CD14-positive monocyte (primary cell): Measurements from ENCODE around the gene KLHDC8A. TPM values are rescaled to one million over a fixed set of nuclear protein-coding genes. Genes with fewer than 3 reads are reported as not detected.

ENCODE experiments used
- DNase-seq, 3 donors: peaks; one replicate each; pipeline ENCODE4 v3.0.0-alpha.2; 2011 to 2022
- H2AFZ ChIP-seq: 2 replicates; pipeline ENCODE4 v1.6.0; 2012; ENCODE audit warnings: mild to moderate bottlenecking, low read depth, low read length, inconsistent platforms; ENCODE audit not compliant: insufficient read depth, poor library complexity, severe bottlenecking
- H3K27ac ChIP-seq, 2 donors: 1 replicate in 1 of 2; 2 replicates in 1 of 2; pipeline ENCODE4 v1.5.1; 2012 to 2013; ENCODE audit warnings: low read length in 2 of 2, control low read depth in 1 of 2, inconsistent platforms in 1 of 2, low read depth in 1 of 2, mild to moderate bottlenecking in 1 of 2
- H3K27me3 ChIP-seq, 2 donors: one replicate each; pipeline versions ENCODE4 v1.6.0 to v1.6.1; 2011 to 2013; ENCODE audit warnings: low read length in 2 of 2; ENCODE audit not compliant: control insufficient read depth in 2 of 2, insufficient read depth in 2 of 2
- H3K36me3 ChIP-seq, 2 donors: replicated peaks in 1 of 2; 1 replicate in 1 of 2; 2 replicates in 1 of 2; pipeline versions ENCODE4 v1.5.1 to v1.6.1; 2012 to 2013; ENCODE audit warnings: low read length in 2 of 2, control low read depth in 1 of 2, inconsistent platforms in 1 of 2, mild to moderate bottlenecking in 1 of 2; ENCODE audit not compliant: insufficient read depth in 2 of 2, control insufficient read depth in 1 of 2
- H3K4me1 ChIP-seq, 2 donors: 1 replicate in 1 of 2; 2 replicates in 1 of 2; pipeline versions ENCODE4 v1.5.1 to v1.6.1; 2012 to 2013; ENCODE audit warnings: low read length in 2 of 2, control low read depth in 1 of 2, inconsistent platforms in 1 of 2, mild to moderate bottlenecking in 1 of 2, moderate library complexity in 1 of 2; ENCODE audit not compliant: insufficient read depth in 2 of 2, control insufficient read depth in 1 of 2
- H3K4me2 ChIP-seq: replicated peaks from 2 replicates; pipeline ENCODE3; 2012; ENCODE audit warnings: low read length, moderate library complexity, mild to moderate bottlenecking; ENCODE audit not compliant: poor library complexity, severe bottlenecking; ENCODE audit errors: extremely low read depth
- H3K4me3 ChIP-seq, 3 experiments: fragments of 200-600 bp in 1 of 3; sonication (generic) in 1 of 3; replicated peaks in 1 of 3; 1 replicate in 2 of 3; 2 replicates in 1 of 3; pipeline ENCODE4 v1.5.1; 2011 to 2013; ENCODE audit warnings: low read length in 3 of 3, mild to moderate bottlenecking in 3 of 3, control low read depth in 2 of 3, low read depth in 2 of 3, inconsistent platforms in 1 of 3, moderate library complexity in 1 of 3
- H3K79me2 ChIP-seq: 2 replicates; pipeline ENCODE4 v1.6.0; 2012; ENCODE audit warnings: mild to moderate bottlenecking, control low read depth, inconsistent platforms, low read length, moderate library complexity; ENCODE audit not compliant: insufficient read depth
- H3K9ac ChIP-seq: 2 replicates; pipeline ENCODE4 v1.6.0; 2017; ENCODE audit warnings: low read length, mild to moderate bottlenecking; ENCODE audit not compliant: insufficient read depth, poor library complexity, severe bottlenecking
- H3K9me3 ChIP-seq, 2 donors: replicated peaks in 1 of 2; 1 replicate in 1 of 2; 2 replicates in 1 of 2; pipeline versions ENCODE4 v1.5.1 to v1.6.1; 2012 to 2013; ENCODE audit warnings: low read length in 2 of 2, control low read depth in 1 of 2; ENCODE audit not compliant: control insufficient read depth in 1 of 2, insufficient read depth in 1 of 2
- H4K20me1 ChIP-seq: 2 replicates; pipeline ENCODE4 v1.6.0; 2012; ENCODE audit warnings: mild to moderate bottlenecking, low read length, control low read depth, moderate library complexity; ENCODE audit not compliant: insufficient read depth
- H3K27ac Mint-ChIP-seq, 7 donors: one replicate each; pipeline ENCODE4 v1.8.0; 2020; ENCODE audit warnings: mild to moderate bottlenecking in 7 of 7, mixed read lengths in 7 of 7, moderate library complexity in 6 of 7, inconsistent platforms in 2 of 7
- H3K27me3 Mint-ChIP-seq, 3 donors: one replicate each; pipeline ENCODE4 v1.8.0; 2021 to 2022; ENCODE audit warnings: low read depth in 3 of 3, mild to moderate bottlenecking in 3 of 3, mixed read lengths in 3 of 3, moderate library complexity in 3 of 3, inconsistent platforms in 1 of 3
- H3K36me3 Mint-ChIP-seq, 2 donors: one replicate each; pipeline ENCODE4 v1.8.0; 2020; ENCODE audit warnings: mixed read lengths in 2 of 2, inconsistent platforms in 1 of 2, mild to moderate bottlenecking in 1 of 2
- H3K4me1 Mint-ChIP-seq: one replicate; pipeline ENCODE4 v1.8.0; 2020; ENCODE audit warnings: mild to moderate bottlenecking, mixed read lengths
- H3K4me3 Mint-ChIP-seq, 2 donors: one replicate each; pipeline ENCODE4 v1.8.0; 2020; ENCODE audit warnings: mild to moderate bottlenecking in 2 of 2, mixed read lengths in 2 of 2, moderate library complexity in 1 of 2
- H3K9me3 Mint-ChIP-seq, 7 donors: one replicate each; pipeline ENCODE4 v1.8.0; 2020 to 2022; ENCODE audit warnings: mixed read lengths in 7 of 7, mild to moderate bottlenecking in 6 of 7, moderate library complexity in 6 of 7, inconsistent platforms in 2 of 7
- CTCF ChIP-seq: fragments of 200-600 bp; IDR thresholded peaks from one replicate; pipeline ENCODE4 v1.8.0; 2022; ENCODE audit warnings: antibody characterized with exemption, mild to moderate bottlenecking
- WGBS: methylation state at CpG from one replicate; pipeline ENCODE4 v1.1.5; 2013; ENCODE audit warnings: missing lambda C conversion rate; ENCODE audit not compliant: insufficient coverage; 5-methylcytosine and 5-hydroxymethylcytosine counted together
- intact Hi-C, 2 donors: fragments of 100-400 bp; cut with micrococcal nuclease; formaldehyde crosslinking; loops; one replicate each; pipeline versions ENCODE4 v1.15.0 to v1.15.1; 2023
- polyA plus RNA-seq, 3 donors: library from polyadenylated mRNA; depleted of rRNA in 1 of 3; unstranded in 2 of 3; stranded (reverse) in 1 of 3; fragments of 300-500 nt in 2 of 3; fragments of >200 nt in 1 of 3; fragmentation: Illumina TruSeq in 2 of 3; gene quantifications; 1 replicate in 2 of 3; 2 replicates in 1 of 3; pipeline ENCODE4 v1.2.3, GENCODE V29; 2012 to 2021

The KLHDC8A gene
- polyA plus RNA-seq, 3 donors = not detected

- H3K27me3 ChIP-seq = peaks cover 0 to 7% of the 10 kb centered on the region in 2 donors
- no peak for TF ChIP-seq CTCF
- H4K20me1 ChIP-seq = peaks cover 26% of the 10 kb centered on the region
- WGBS = 100% methylated on average over 1 of the region's 6 CpGs
- H2AFZ ChIP-seq = no peak overlapping the region
- peaks cover 32% of the 10 kb centered on the region for H3K79me2 ChIP-seq
- no peak overlapping the region for H3K4me2 ChIP-seq
- Mint-ChIP-seq H3K27me3 (peaks cover 9 to 23% (median 11%) of the 10 kb centered on the region in 3 donors), H3K4me3 (no peak overlapping the region), H3K27ac (peak overlapping the region in 1 of 7 donors; percentile 9), H3K36me3 (peaks cover 4 to 5% of the 10 kb centered on the region in 2 donors), H3K9me3 (peaks cover 0 to 5% (median 0%) of the 10 kb centered on the region in 7 donors), H3K4me1 (peaks cover 31% of the 10 kb centered on the region)
- H3K27ac ChIP-seq = no peak overlapping the region
- H3K4me1 ChIP-seq = peaks cover 23 to 34% of the 10 kb centered on the region in 2 donors
- H3K36me3 ChIP-seq = no peaks in the 10 kb centered on the region
- H3K9me3 ChIP-seq = no peaks in the 10 kb centered on the region
- intact Hi-C loops = loop anchor here in 1 of 2 donors (5.0 kb wide), 1 partner anchor 36 kb away; no protein-coding TSS in a partner anchor
- no peak for DNase-seq
- no peak overlapping the region for H3K4me3 ChIP-seq
- no peak overlapping the region for H3K9ac ChIP-seq
Observed at GRCh38 chr1:205323794-205324193, 32.9 kb downstream of the KLHDC8A start.

- H3K9ac ChIP-seq = peak overlapping the region; percentile 86
- peak overlapping the region; percentile 69 for H2AFZ ChIP-seq
- H3K36me3 Mint-ChIP-seq = peaks cover 19 to 20% of the 10 kb centered on the region in 2 donors
- no peak for DNase-seq
- H3K27me3 ChIP-seq = peaks cover 0 to 3% of the 10 kb centered on the region in 2 donors
- H3K4me3 Mint-ChIP-seq = peak overlapping the region in 1 of 2 donors; percentile 91
- no peaks in the 10 kb centered on the region for H3K9me3 ChIP-seq
- H3K4me2 ChIP-seq = peak overlapping the region; percentile 94
- TF ChIP-seq CTCF = no peak
- peaks cover 42 to 53% of the 10 kb centered on the region in 2 donors for H3K4me1 ChIP-seq
- H3K36me3 ChIP-seq = no peaks in the 10 kb centered on the region
- H3K79me2 ChIP-seq = peaks cover 51% of the 10 kb centered on the region
- peaks cover 0 to 5% (median 0%) of the 10 kb centered on the region in 7 donors for H3K9me3 Mint-ChIP-seq
- H3K27ac ChIP-seq = peak overlapping the region in 1 of 2 donors; percentile 88
- H4K20me1 ChIP-seq = peaks cover 45% of the 10 kb centered on the region
- H3K27ac Mint-ChIP-seq = peak overlapping the region in 6 of 7 donors; percentile 25 to 94 (median 76)
- peaks cover 6 to 16% (median 7%) of the 10 kb centered on the region in 3 donors for H3K27me3 Mint-ChIP-seq
- intact Hi-C loops = loop anchor here (2.0 to 5.0 kb wide), 2 partner anchors 15 to 35 kb away; no protein-coding TSS in a partner anchor
- H3K4me1 Mint-ChIP-seq = peaks cover 50% of the 10 kb centered on the region
- H3K4me3 ChIP-seq = peak overlapping the region in 2 of 3 experiments; percentile 93 to 96
- WGBS = 43% methylated on average over 4 of the region's 5 CpGs
Observed at GRCh38 chr1:205321959-205322283, 34.8 kb downstream of the KLHDC8A start.
